SK-N-MC (cell line): ENCODE data around the gene WDFY1.

Experiments
- DNase-seq: peaks from one replicate; pipeline ENCODE4 v3.0.0-alpha.2; 2011; ENCODE audit warnings: low read depth, low spot score
- H3K27ac ChIP-seq: fragments of 200-600 bp; sonication (generic); 2 replicates; pipeline ENCODE4 v1.5.1; 2016; ENCODE audit warnings: mixed run types
- H3K36me3 ChIP-seq: fragments of 200-600 bp; sonication (generic); 2 replicates; pipeline ENCODE4 v1.6.1; 2017; ENCODE audit warnings: antibody characterized with exemption, low read length, mixed read lengths; ENCODE audit not compliant: insufficient read depth
- H3K4me3 ChIP-seq: fragments of 200-600 bp; sonication (generic); 2 replicates; pipeline ENCODE4 v1.5.1; 2016
- H3K9ac ChIP-seq: fragments of 200-600 bp; sonication (generic); 2 replicates; pipeline ENCODE4 v1.8.0; 2017; ENCODE audit warnings: mixed run types, mixed read lengths; ENCODE audit not compliant: insufficient read length
- H3K9me3 ChIP-seq: fragments of 200-600 bp; sonication (generic); 2 replicates; pipeline ENCODE4 v1.6.1; 2017; ENCODE audit warnings: low read depth, mild to moderate bottlenecking, antibody characterized with exemption, low read length, moderate library complexity, mixed read lengths
- EZH2 ChIP-seq: fragments of 200-600 bp; sonication (generic); IDR thresholded peaks from one replicate; pipeline ENCODE4 v1.6.1; 2017; ENCODE audit warnings: antibody characterized with exemption
- FOXP2 ChIP-seq: optimal IDR thresholded peaks from 2 replicates; pipeline ENCODE3; 2011; ENCODE audit warnings: mild to moderate bottlenecking, moderate library complexity; ENCODE audit not compliant: insufficient read depth; ENCODE audit errors: extremely low read length, control extremely low read depth
- POLR2AphosphoS5 ChIP-seq: IDR thresholded peaks from 2 replicates; pipeline ENCODE4 v1.6.1; 2012; ENCODE audit warnings: mild to moderate bottlenecking, low read depth, low read length, borderline replicate concordance

WDFY1 gene

GRCh38 chr2:223832241-223832903 lies 112.8 kb downstream of the WDFY1 start:
- DNase-seq, result no peak
- Histone ChIP-seq H3K27ac (no peak overlapping the region), H3K4me3 (no peak overlapping the region), H3K9me3 (no peaks in the 10 kb centered on the region), H3K36me3 (0 out of 2 replicates have a peak, but pooled peaks cover 3% of the 10 kb centered on the region), H3K9ac (no peak overlapping the region)
- TF ChIP-seq EZH2, result no peak
- no peak for TF ChIP-seq POLR2AphosphoS5
- no peak for TF ChIP-seq FOXP2

- DNase-seq, result no peak
- Histone ChIP-seq H3K9me3 (no peaks in the 10 kb centered on the region), H3K27ac (no peak overlapping the region), H3K36me3 (no peaks in the 10 kb centered on the region), H3K4me3 (no peak overlapping the region), H3K9ac (no peak overlapping the region)
- no peak for TF ChIP-seq EZH2
- no peak for TF ChIP-seq FOXP2
- TF ChIP-seq POLR2AphosphoS5, result no peak
Measured at GRCh38 chr2:223829128-223829527, 116.0 kb downstream of the WDFY1 start.

GRCh38 chr2:223828314-223828713 lies 116.8 kb downstream of the WDFY1 start:
- TF ChIP-seq FOXP2, result no peak
- TF ChIP-seq EZH2, result no peak
- no peak for TF ChIP-seq POLR2AphosphoS5
- H3K9me3 ChIP-seq, result no peaks in the 10 kb centered on the region
- H3K27ac ChIP-seq, result no peak overlapping the region
- H3K9ac ChIP-seq, result no peak overlapping the region
- DNase-seq, result no peak
- no peak overlapping the region for H3K4me3 ChIP-seq
- no peaks in the 10 kb centered on the region for H3K36me3 ChIP-seq

- TF ChIP-seq EZH2 (no peak), FOXP2 (no peak), POLR2AphosphoS5 (no peak)
- no peak for DNase-seq
- Histone ChIP-seq H3K9me3 (no peaks in the 10 kb centered on the region), H3K9ac (no peak overlapping the region), H3K4me3 (no peak overlapping the region), H3K36me3 (no peaks in the 10 kb centered on the region), H3K27ac (no peak overlapping the region)
Measured at GRCh38 chr2:223826995-223827394, 118.1 kb downstream of the WDFY1 start.
